PC-9 (cell line): ENCODE data around the gene CCDC68.

Source experiments
- CTCF ChIP-seq: fragments of 200-600 bp; sonication (generic); conservative IDR thresholded peaks from 2 replicates; pipeline ENCODE4 v1.6.1; 2017; ENCODE audit warnings: mixed run types, antibody characterized with exemption, mild to moderate bottlenecking, moderate library complexity
- EZH2 ChIP-seq: fragments of 200-600 bp; sonication (generic); IDR thresholded peaks from 2 replicates; pipeline ENCODE4 v1.8.0; 2017; ENCODE audit warnings: antibody characterized with exemption, low read depth

- TF ChIP-seq CTCF (no peak), EZH2 (no peak)
Observed at GRCh38 chr18:54905629-54906028, 53.6 kb downstream of the CCDC68 start.
